WI38 (cell line): ENCODE results near the gene PUS7.
A peak's percentile ranks its signal among the peaks of the same experiment; 100 is the strongest.
"Not testable (repeated sequence)": the region's sequence is repeated elsewhere in the genome, so short reads cannot be mapped to it uniquely, and the experiment has no call there.

Source experiments
- H3K4me3 ChIP-seq: 2 replicates; pipeline ENCODE4 v1.5.1; 2011; ENCODE audit warnings: low read depth, mild to moderate bottlenecking, control low read depth, low read length
- TF ChIP-seq, protein P1 (sequence below): IDR thresholded peaks from 2 replicates; pipeline ENCODE4 v1.5.1; 2012; ENCODE audit warnings: low read depth, mild to moderate bottlenecking, control low read depth, low read length

PUS7 gene

DNA sequence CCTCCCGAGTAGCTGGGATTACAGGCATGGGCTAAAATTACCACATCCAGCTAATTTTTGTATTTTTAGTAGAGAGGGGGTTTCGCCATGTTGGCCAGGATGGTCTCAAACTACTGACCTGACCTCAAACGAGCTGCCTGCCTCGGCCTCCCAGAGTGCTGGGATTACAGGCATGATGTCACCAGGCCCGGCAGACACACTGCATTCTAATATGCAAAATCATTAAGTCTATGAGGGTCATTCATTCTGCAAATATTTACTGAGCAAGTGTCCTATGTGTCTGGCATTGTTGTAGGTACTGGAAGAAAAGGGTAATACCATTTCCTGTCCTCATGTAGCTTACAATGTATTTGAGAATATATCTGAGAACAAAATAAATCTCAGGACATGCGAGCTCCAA is 2.7 kb downstream of the PUS7 start:
- TF ChIP-seq, protein P1, sequence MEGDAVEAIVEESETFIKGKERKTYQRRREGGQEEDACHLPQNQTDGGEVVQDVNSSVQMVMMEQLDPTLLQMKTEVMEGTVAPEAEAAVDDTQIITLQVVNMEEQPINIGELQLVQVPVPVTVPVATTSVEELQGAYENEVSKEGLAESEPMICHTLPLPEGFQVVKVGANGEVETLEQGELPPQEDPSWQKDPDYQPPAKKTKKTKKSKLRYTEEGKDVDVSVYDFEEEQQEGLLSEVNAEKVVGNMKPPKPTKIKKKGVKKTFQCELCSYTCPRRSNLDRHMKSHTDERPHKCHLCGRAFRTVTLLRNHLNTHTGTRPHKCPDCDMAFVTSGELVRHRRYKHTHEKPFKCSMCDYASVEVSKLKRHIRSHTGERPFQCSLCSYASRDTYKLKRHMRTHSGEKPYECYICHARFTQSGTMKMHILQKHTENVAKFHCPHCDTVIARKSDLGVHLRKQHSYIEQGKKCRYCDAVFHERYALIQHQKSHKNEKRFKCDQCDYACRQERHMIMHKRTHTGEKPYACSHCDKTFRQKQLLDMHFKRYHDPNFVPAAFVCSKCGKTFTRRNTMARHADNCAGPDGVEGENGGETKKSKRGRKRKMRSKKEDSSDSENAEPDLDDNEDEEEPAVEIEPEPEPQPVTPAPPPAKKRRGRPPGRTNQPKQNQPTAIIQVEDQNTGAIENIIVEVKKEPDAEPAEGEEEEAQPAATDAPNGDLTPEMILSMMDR, result no peak
- H3K4me3 ChIP-seq, result no peak overlapping the region

DNA sequence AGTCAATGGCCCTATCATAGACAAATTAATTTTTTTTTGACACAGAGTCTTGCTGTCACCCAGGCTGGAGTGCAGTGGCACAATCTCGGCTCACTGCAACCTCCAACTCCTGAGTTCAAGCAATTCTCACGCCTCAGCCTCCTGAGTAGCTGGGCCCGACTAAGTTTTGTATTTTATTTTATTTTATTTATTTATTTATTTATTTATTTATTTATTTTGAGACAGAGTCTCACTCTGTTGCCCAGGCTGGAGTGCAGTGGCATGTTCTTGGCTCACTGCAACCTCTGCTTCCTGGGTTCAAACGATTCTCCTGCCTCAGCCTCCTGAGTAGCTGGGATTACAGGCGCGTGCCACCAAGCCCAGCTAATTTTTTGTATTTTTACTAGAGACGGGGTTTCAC is 6.5 kb downstream of the PUS7 start:
- H3K4me3 ChIP-seq, result not testable (repeated sequence)

DNA sequence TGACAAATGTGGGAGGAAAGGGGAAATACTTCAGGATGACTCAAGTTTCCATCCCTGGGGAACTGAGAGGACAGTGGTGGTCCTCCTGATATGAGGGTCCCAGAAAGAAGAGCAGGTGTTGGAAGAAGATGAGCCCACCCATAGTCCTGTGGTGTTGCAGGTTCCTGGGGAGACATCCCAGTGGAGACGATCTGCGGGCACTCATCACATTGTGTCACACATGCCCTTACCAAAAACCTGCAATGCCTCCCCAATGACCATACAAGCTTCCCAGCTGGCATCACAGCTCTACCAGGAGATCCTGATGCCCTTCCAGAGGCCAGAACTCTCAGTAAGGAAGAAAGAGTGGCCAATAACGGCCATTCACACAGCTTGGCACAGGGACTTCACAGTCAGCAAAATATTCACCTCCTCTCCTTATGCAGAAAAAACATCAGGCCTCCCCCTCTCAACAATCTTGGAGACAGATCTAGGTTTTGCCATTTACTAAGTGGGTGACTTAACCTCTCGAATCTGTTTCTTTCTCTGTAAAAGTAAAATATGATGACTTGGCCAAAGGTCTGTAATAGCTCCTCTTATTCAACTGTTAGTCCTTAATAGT is 9.0 kb downstream of the PUS7 start:
- TF ChIP-seq, protein P1, result no peak
- H3K4me3 ChIP-seq, result no peak overlapping the region

DNA sequence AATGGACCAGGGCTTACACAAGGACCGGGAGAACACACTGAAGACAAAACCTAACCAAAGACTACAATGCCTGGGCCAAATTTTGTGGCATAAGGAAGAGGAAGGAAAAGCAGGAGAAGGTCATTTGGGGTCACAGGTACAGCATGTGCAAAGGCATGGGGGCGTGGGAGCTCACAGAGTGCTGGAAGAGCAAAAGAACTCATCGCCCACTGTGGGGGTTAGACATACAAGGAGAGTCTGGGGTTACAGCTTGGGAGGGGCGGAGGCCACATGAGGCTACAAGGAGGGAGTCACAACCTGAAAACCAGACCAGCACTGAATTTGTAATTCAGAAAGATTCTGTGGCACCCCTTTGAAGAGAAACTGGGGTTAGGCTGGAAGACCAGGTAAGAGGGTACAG is 9.7 kb downstream of the PUS7 start:
- TF ChIP-seq, protein P1, result no peak
- no peak overlapping the region for H3K4me3 ChIP-seq

DNA sequence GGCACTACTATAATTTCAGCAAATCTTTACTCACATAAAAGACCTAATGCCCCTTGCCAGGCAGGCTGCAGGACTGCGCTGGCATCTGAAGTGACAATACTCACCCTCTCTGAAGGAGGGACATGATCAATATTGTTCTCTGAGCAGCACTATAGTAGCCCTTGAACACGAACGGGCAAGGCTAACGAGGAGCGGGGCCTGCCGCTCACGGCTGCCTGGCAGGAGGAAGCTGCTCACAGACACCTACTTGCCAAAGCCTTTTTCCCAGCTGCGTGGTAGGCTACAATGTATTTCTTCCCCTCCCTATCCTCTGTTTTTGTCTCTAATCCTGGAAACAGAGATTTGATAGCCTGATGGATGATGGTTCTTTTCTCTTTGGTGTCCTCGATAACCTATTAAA is 19.9 kb downstream of the PUS7 start:
- H3K4me3 ChIP-seq, result no peak overlapping the region
- TF ChIP-seq, protein P1, result no peak

DNA sequence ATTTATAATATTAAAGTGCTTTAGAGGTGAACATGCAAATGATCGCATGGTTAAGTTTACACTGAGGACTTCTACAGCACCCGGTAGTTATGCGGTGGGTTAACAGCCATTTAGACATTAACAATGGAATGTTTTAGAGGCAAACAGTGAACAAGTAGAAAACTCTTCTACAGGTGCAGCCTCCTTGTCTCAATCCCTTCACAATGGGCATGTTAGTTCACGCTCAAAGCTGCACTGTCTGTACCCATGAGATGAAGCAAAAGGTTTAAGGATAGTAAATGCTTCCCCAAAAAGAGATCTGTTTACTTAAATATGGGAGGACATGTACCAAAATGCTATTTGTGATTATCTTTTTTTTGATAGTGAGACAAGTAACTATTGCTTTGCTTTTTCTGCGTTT is 25.1 kb downstream of the PUS7 start:
- TF ChIP-seq, protein P1, result no peak
- peak overlapping the region; percentile 2; the same call in 1 of the 2 replicates for H3K4me3 ChIP-seq

DNA sequence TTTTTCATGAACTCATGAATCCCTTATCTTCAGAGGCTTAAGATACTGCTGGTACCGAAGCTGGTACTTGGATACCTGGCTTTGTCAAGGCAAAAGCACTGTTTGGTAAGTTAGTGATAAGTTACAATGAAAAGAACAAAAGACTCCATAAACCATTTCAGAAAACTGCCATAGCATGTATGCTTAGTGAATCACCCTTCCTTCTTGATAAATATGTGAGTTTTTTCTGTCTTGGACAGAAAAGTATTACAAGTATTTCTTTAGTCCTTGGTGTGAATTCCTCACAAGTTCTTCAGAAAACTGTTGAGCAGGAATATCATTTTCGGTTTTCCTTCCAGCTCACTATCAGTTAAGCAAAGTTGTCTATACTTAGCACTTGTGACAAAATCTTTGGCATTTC is 25.6 kb downstream of the PUS7 start:
- peak overlapping the region; percentile 2; the same call in 1 of the 2 replicates for H3K4me3 ChIP-seq

More for the DNA sequence above, 25.6 kb downstream of the PUS7 start:
- TF ChIP-seq, protein P1, result no peak
